Stimulated activated naive CD8-positive, alpha-beta T cell treated with anti-CD3 and anti-CD28 coated beads, Interleukin-15, amount 100 ng/mL, for 72 hours (primary cell): ENCODE data around the gene NCLN.

Source experiments
- ATAC-seq: fragments of 150-1000 bp; cut with Tn5 transposase; 2 replicates; pipeline ENCODE4 v1.10.0; 2021; ENCODE audit warnings: mild to moderate bottlenecking, moderate library complexity
- DNase-seq, 2 donors: peaks; one replicate each; pipeline ENCODE4 v3.0.0; 2021 to 2022
- H3K27ac Mint-ChIP-seq, 2 donors: one replicate each; pipeline ENCODE4 v1.8.0; 2022; ENCODE audit warnings: mild to moderate bottlenecking in 2 of 2, mixed read lengths in 2 of 2, moderate library complexity in 2 of 2
- H3K27me3 Mint-ChIP-seq: one replicate; pipeline ENCODE4 v1.8.0; 2022; ENCODE audit warnings: mixed read lengths
- H3K4me1 Mint-ChIP-seq: one replicate; pipeline ENCODE4 v1.8.0; 2022; ENCODE audit warnings: mild to moderate bottlenecking, mixed read lengths
- H3K4me3 Mint-ChIP-seq, 2 donors: one replicate each; pipeline ENCODE4 v1.8.0; 2022; ENCODE audit warnings: mild to moderate bottlenecking in 2 of 2, mixed read lengths in 2 of 2, moderate library complexity in 1 of 2
- H3K9me3 Mint-ChIP-seq, 2 donors: one replicate each; pipeline ENCODE4 v1.8.0; 2022; ENCODE audit warnings: mixed read lengths in 2 of 2

NCLN gene

GRCh38 chr19:3236272-3236671 lies 50.5 kb downstream of the NCLN start:
- peak overlapping the region in 1 of 2 donors; percentile 28 for H3K27ac Mint-ChIP-seq
- no peak for DNase-seq
- ATAC-seq = no peak
- no peak overlapping the region for H3K4me3 Mint-ChIP-seq
- no peaks in the 10 kb centered on the region for H3K9me3 Mint-ChIP-seq
- H3K4me1 Mint-ChIP-seq = no peaks in the 10 kb centered on the region
- H3K27me3 Mint-ChIP-seq = peaks cover 24% of the 10 kb centered on the region

GRCh38 chr19:3238066-3238561 lies 52.4 kb downstream of the NCLN start:
- H3K4me3 Mint-ChIP-seq = no peak overlapping the region
- no peak overlapping the region for H3K27ac Mint-ChIP-seq
- peaks cover 18% of the 10 kb centered on the region for H3K27me3 Mint-ChIP-seq

GRCh38 chr19:3239367-3239766 lies 53.6 kb downstream of the NCLN start:
- DNase-seq (no peak), ATAC-seq (no peak)
- Mint-ChIP-seq H3K27me3 (peaks cover 8% of the 10 kb centered on the region), H3K4me3 (no peak overlapping the region), H3K4me1 (no peaks in the 10 kb centered on the region), H3K27ac (no peak overlapping the region), H3K9me3 (no peaks in the 10 kb centered on the region)

More at GRCh38 chr19:3238066-3238561, 52.4 kb downstream of the NCLN start:
- no peak for ATAC-seq
- Mint-ChIP-seq H3K4me1 (no peaks in the 10 kb centered on the region), H3K9me3 (no peaks in the 10 kb centered on the region)
- no peak for DNase-seq

- no peak overlapping the region for H3K27ac Mint-ChIP-seq
- H3K9me3 Mint-ChIP-seq = no peaks in the 10 kb centered on the region
- H3K4me1 Mint-ChIP-seq = no peaks in the 10 kb centered on the region
- ATAC-seq (no peak), DNase-seq (peak in 1 of 2 donors; percentile 35)
- no peak overlapping the region for H3K4me3 Mint-ChIP-seq
- H3K27me3 Mint-ChIP-seq = peaks cover 6% of the 10 kb centered on the region
Observed at GRCh38 chr19:3243819-3244700, 58.3 kb downstream of the NCLN start.

GRCh38 chr19:3245050-3245449 lies 59.3 kb downstream of the NCLN start:
- no peak for DNase-seq
- Mint-ChIP-seq H3K27me3 (peaks cover 14% of the 10 kb centered on the region), H3K4me3 (no peak overlapping the region), H3K27ac (no peak overlapping the region), H3K9me3 (no peaks in the 10 kb centered on the region), H3K4me1 (no peaks in the 10 kb centered on the region)
- no peak for ATAC-seq

- Mint-ChIP-seq H3K27me3 (peaks cover 23% of the 10 kb centered on the region), H3K27ac (no peak overlapping the region), H3K4me1 (no peaks in the 10 kb centered on the region), H3K9me3 (peaks cover 0 to 1% of the 10 kb centered on the region in 2 donors), H3K4me3 (no peak overlapping the region)
- DNase-seq (no peak), ATAC-seq (no peak)
Observed at GRCh38 chr19:3248728-3249326, 63.1 kb downstream of the NCLN start.

- Mint-ChIP-seq H3K4me3 (no peak overlapping the region), H3K27ac (no peak overlapping the region), H3K4me1 (no peaks in the 10 kb centered on the region), H3K27me3 (peaks cover 23% of the 10 kb centered on the region), H3K9me3 (peaks cover 4 to 7% of the 10 kb centered on the region in 2 donors)
- DNase-seq = no peak
- no peak for ATAC-seq
Observed at GRCh38 chr19:3249408-3249807, 63.7 kb downstream of the NCLN start.

- H3K9me3 Mint-ChIP-seq = peaks cover 9 to 13% of the 10 kb centered on the region in 2 donors
- peak; percentile 75 for ATAC-seq
- H3K4me3 Mint-ChIP-seq = no peak overlapping the region
- no peak overlapping the region for H3K27ac Mint-ChIP-seq
- DNase-seq = peak in 1 of 2 donors; percentile 39
- peaks cover 23% of the 10 kb centered on the region for H3K27me3 Mint-ChIP-seq
- H3K4me1 Mint-ChIP-seq = no peaks in the 10 kb centered on the region
Observed at GRCh38 chr19:3250675-3251074, 64.9 kb downstream of the NCLN start.

GRCh38 chr19:3251229-3251628 lies 65.5 kb downstream of the NCLN start:
- ATAC-seq = no peak

GRCh38 chr19:3252650-3253049 lies 66.9 kb downstream of the NCLN start:
- DNase-seq (no peak), ATAC-seq (no peak)
- no peak overlapping the region for H3K4me3 Mint-ChIP-seq
- H3K27me3 Mint-ChIP-seq = peaks cover 23% of the 10 kb centered on the region
- no peaks in the 10 kb centered on the region for H3K4me1 Mint-ChIP-seq
- H3K9me3 Mint-ChIP-seq = peaks cover 9 to 13% of the 10 kb centered on the region in 2 donors
- H3K27ac Mint-ChIP-seq = no peak overlapping the region

More at GRCh38 chr19:3251229-3251628, 65.5 kb downstream of the NCLN start:
- peaks cover 9 to 13% of the 10 kb centered on the region in 2 donors for H3K9me3 Mint-ChIP-seq
- no peak overlapping the region for H3K27ac Mint-ChIP-seq
- H3K27me3 Mint-ChIP-seq = peaks cover 23% of the 10 kb centered on the region
- no peak for DNase-seq
- H3K4me1 Mint-ChIP-seq = no peaks in the 10 kb centered on the region
- no peak overlapping the region for H3K4me3 Mint-ChIP-seq

- no peaks in the 10 kb centered on the region for H3K4me1 Mint-ChIP-seq
- H3K27ac Mint-ChIP-seq = no peak overlapping the region
- DNase-seq = no peak
- peaks cover 23% of the 10 kb centered on the region for H3K27me3 Mint-ChIP-seq
- ATAC-seq = no peak
- peaks cover 9 to 13% of the 10 kb centered on the region in 2 donors for H3K9me3 Mint-ChIP-seq
- no peak overlapping the region for H3K4me3 Mint-ChIP-seq
Observed at GRCh38 chr19:3253270-3253669, 67.5 kb downstream of the NCLN start.

- Mint-ChIP-seq H3K27ac (no peak overlapping the region), H3K9me3 (peaks cover 9 to 13% of the 10 kb centered on the region in 2 donors), H3K27me3 (peaks cover 22% of the 10 kb centered on the region), H3K4me3 (no peak overlapping the region), H3K4me1 (no peaks in the 10 kb centered on the region)
- DNase-seq (no peak), ATAC-seq (no peak)
Observed at GRCh38 chr19:3254520-3254919, 68.8 kb downstream of the NCLN start.

- peaks cover 9 to 13% of the 10 kb centered on the region in 2 donors for H3K9me3 Mint-ChIP-seq
- ATAC-seq (no peak), DNase-seq (no peak)
- H3K27ac Mint-ChIP-seq = no peak overlapping the region
- H3K27me3 Mint-ChIP-seq = peaks cover 10% of the 10 kb centered on the region
- H3K4me1 Mint-ChIP-seq = no peaks in the 10 kb centered on the region
- no peak overlapping the region for H3K4me3 Mint-ChIP-seq
Observed at GRCh38 chr19:3257071-3257470, 71.3 kb downstream of the NCLN start.
